IMR-90 (cell line): ENCODE data around the gene RTRAF. TPM values are rescaled to one million over a fixed set of nuclear protein-coding genes. Genes with fewer than 3 reads are reported as not detected.

ENCODE experiments used
- ATAC-seq: fragments of 200-7000 bp; cut with Tn5 transposase; 2 replicates; pipeline ENCODE4 v1.9.1; 2020; ENCODE audit warnings: low read depth, mild to moderate bottlenecking, moderate library complexity
- BruUV-seq: library from RNA; stranded (reverse); fragments of 400-500 nt; replicated peaks from 2 replicates; lab custom pipeline; 2021; lab: Mats Ljungman, UMichigan
- CTCF ChIA-PET: fragments of 300-600 bp; formaldehyde crosslinking; extraction: SDS; loops from one replicate; lab custom pipeline; 2021; ENCODE audit warnings: antibody characterized with exemption; lab: Yijun Ruan, JAX
- POLR2A ChIA-PET: fragments of 300-600 bp; sonication (Branson Sonifier 250); formaldehyde crosslinking; loops from one replicate; lab custom pipeline; 2022; ENCODE audit warnings: antibody characterized with exemption; ENCODE audit not compliant: unreplicated experiment; lab: Charles Lee
- DNase-seq: peaks from one replicate; pipeline ENCODE4 v3.0.0; 2013
- H2AFZ ChIP-seq: replicated peaks from 2 replicates; pipeline ENCODE3; 2013; ENCODE audit warnings: low read length, mild to moderate bottlenecking; ENCODE audit not compliant: poor library complexity
- H2AK5ac ChIP-seq: 2 replicates; pipeline ENCODE4 v1.6.1; 2013; ENCODE audit warnings: low read depth, low read length, inconsistent platforms
- H2AK9ac ChIP-seq: replicated peaks from 2 replicates; pipeline ENCODE3; 2013; ENCODE audit warnings: mild to moderate bottlenecking, low read depth, low read length, moderate library complexity; ENCODE audit not compliant: poor library complexity
- H2BK120ac ChIP-seq: 2 replicates; pipeline ENCODE4 v1.6.1; 2013; ENCODE audit warnings: low read depth, low read length, inconsistent platforms
- H2BK15ac ChIP-seq: 3 replicates; pipeline ENCODE4 v1.6.1; 2013; ENCODE audit warnings: low read depth, low read length, inconsistent platforms
- H2BK20ac ChIP-seq: 2 replicates; pipeline ENCODE4 v1.6.1; 2013; ENCODE audit warnings: low read depth, mild to moderate bottlenecking, inconsistent platforms, low read length, moderate library complexity
- H2BK5ac ChIP-seq: 2 replicates; pipeline ENCODE4 v1.6.1; 2013; ENCODE audit warnings: mild to moderate bottlenecking, low read depth, low read length, inconsistent platforms; ENCODE audit not compliant: poor library complexity, severe bottlenecking
- H3K14ac ChIP-seq: replicated peaks from 2 replicates; pipeline ENCODE4 v1.6.1; 2013; ENCODE audit warnings: low read depth, low read length, inconsistent platforms
- H3K18ac ChIP-seq: 2 replicates; pipeline ENCODE4 v1.6.1; 2013; ENCODE audit warnings: low read depth, low read length, control low read depth
- H3K23ac ChIP-seq: 2 replicates; pipeline ENCODE4 v1.6.1; 2013; ENCODE audit warnings: low read depth, low read length, inconsistent platforms
- H3K27ac ChIP-seq: 2 replicates; pipeline ENCODE4 v1.5.1; 2013; ENCODE audit warnings: mild to moderate bottlenecking, control low read depth, low read length; ENCODE audit not compliant: insufficient read depth
- H3K27me3 ChIP-seq: 2 replicates; pipeline ENCODE4 v1.6.1; 2013; ENCODE audit warnings: low read length; ENCODE audit not compliant: control insufficient read depth, insufficient read depth
- H3K36me3 ChIP-seq: 2 replicates; pipeline ENCODE4 v1.6.1; 2013; ENCODE audit warnings: low read length, mixed read lengths; ENCODE audit not compliant: control insufficient read depth, insufficient read depth
- H3K4ac ChIP-seq: 2 replicates; pipeline ENCODE4 v1.6.1; 2013; ENCODE audit warnings: low read depth, low read length, inconsistent platforms
- H3K4me1 ChIP-seq: 2 replicates; pipeline ENCODE4 v1.6.1; 2013; ENCODE audit warnings: low read length, mixed read lengths; ENCODE audit not compliant: control insufficient read depth, insufficient read depth
- H3K4me2 ChIP-seq: 2 replicates; pipeline ENCODE4 v1.6.1; 2013; ENCODE audit warnings: low read depth, mild to moderate bottlenecking, control low read depth, low read length, moderate library complexity
- H3K4me3 ChIP-seq: 2 replicates; pipeline ENCODE4 v1.5.1; 2013; ENCODE audit warnings: low read depth, mild to moderate bottlenecking, control low read depth, low read length, moderate library complexity; ENCODE audit not compliant: insufficient read depth
- H3K56ac ChIP-seq: 2 replicates; pipeline ENCODE4 v1.6.1; 2013; ENCODE audit warnings: low read length, inconsistent platforms; ENCODE audit not compliant: insufficient read depth; ENCODE audit errors: extremely low read depth
- H3K79me1 ChIP-seq, 2 experiments: 2 replicates each; pipeline ENCODE4 v1.6.1; 2013; ENCODE audit warnings: low read length in 2 of 2, inconsistent platforms in 1 of 2, low read depth in 1 of 2
- H3K9ac ChIP-seq: 2 replicates; pipeline ENCODE4 v1.6.1; 2013; ENCODE audit warnings: low read depth, low read length, control low read depth
- H3K9me1 ChIP-seq: 2 replicates; pipeline ENCODE4 v1.6.1; 2013; ENCODE audit warnings: low read length, inconsistent platforms; ENCODE audit not compliant: insufficient read depth
- H3K9me3 ChIP-seq: 2 replicates; pipeline ENCODE4 v1.6.1; 2013; ENCODE audit warnings: low read length; ENCODE audit not compliant: control insufficient read depth, insufficient read depth
- H4K20me1 ChIP-seq: 2 replicates; pipeline ENCODE4 v1.6.1; 2013; ENCODE audit warnings: low read length, inconsistent platforms; ENCODE audit not compliant: insufficient read depth
- H4K5ac ChIP-seq: 2 replicates; pipeline ENCODE4 v1.6.1; 2013; ENCODE audit warnings: mild to moderate bottlenecking, low read depth, low read length, control low read depth
- H4K8ac ChIP-seq, 2 experiments: 2 replicates each; pipeline ENCODE4 v1.6.1; 2013; ENCODE audit warnings: low read depth in 2 of 2, low read length in 2 of 2, control low read depth in 1 of 2, inconsistent platforms in 1 of 2
- H4K91ac ChIP-seq: 2 replicates; pipeline ENCODE4 v1.6.1; 2013; ENCODE audit warnings: low read depth, low read length, inconsistent platforms; ENCODE audit not compliant: insufficient read depth
- BHLHE40 ChIP-seq: fragments of 150-350 bp; IDR thresholded peaks from 2 replicates; pipeline ENCODE4 v1.6.1; 2016; ENCODE audit warnings: mild to moderate bottlenecking, low read depth, low read length
- CEBPB ChIP-seq: IDR thresholded peaks from 2 replicates; pipeline ENCODE4 v1.6.1; 2012; ENCODE audit warnings: low read depth, low read length, improper control_type of control experiment
- CHD1 ChIP-seq: IDR thresholded peaks from 2 replicates; pipeline ENCODE4 v1.6.1; 2012; ENCODE audit warnings: low read depth, low read length, improper control_type of control experiment
- FOS ChIP-seq: fragments of 150-350 bp; IDR thresholded peaks from 2 replicates; pipeline ENCODE4 v1.6.1; 2016; ENCODE audit warnings: low read depth, low read length
- MAFK ChIP-seq: IDR thresholded peaks from 2 replicates; pipeline ENCODE4 v1.6.1; 2012; ENCODE audit warnings: low read depth, low read length, improper control_type of control experiment
- MXI1 ChIP-seq: IDR thresholded peaks from 2 replicates; pipeline ENCODE4 v1.6.1; 2012; ENCODE audit warnings: low read depth, mild to moderate bottlenecking, low read length, moderate library complexity, borderline replicate concordance
- NFE2L2 ChIP-seq: fragments of 150-350 bp; IDR thresholded peaks from 2 replicates; pipeline ENCODE4 v1.6.1; 2016; ENCODE audit warnings: low read depth, mild to moderate bottlenecking, low read length
- POLR2A ChIP-seq: IDR thresholded peaks from 2 replicates; pipeline ENCODE4 v1.6.1; 2012; ENCODE audit warnings: mild to moderate bottlenecking, low read depth, low read length
- SMC3 ChIP-seq: fragments of 150-350 bp; IDR thresholded peaks from 2 replicates; pipeline ENCODE4 v1.6.1; 2016; ENCODE audit warnings: low read depth, mild to moderate bottlenecking, antibody characterized with exemption, low read length, moderate library complexity
- WGBS, 2 experiments: methylation state at CpG; one replicate each; pipeline versions ENCODE4 v1.1.5 to v1.1.7; 2013; ENCODE audit warnings: missing lambda C conversion rate in 2 of 2; ENCODE audit not compliant: insufficient read length in 1 of 2; ENCODE audit errors: extremely low coverage in 2 of 2; 5-methylcytosine and 5-hydroxymethylcytosine counted together
- dilution Hi-C: fragments of 300-500 bp; cut with HindIII; formaldehyde crosslinking; loops from one replicate; pipeline ENCODE4 v1.14.3; 2018; ENCODE audit warnings: low sequenced_read_pairs; ENCODE audit not compliant: unreplicated experiment
- in situ Hi-C: fragments of 300-500 bp; cut with MboI; formaldehyde crosslinking; loops from 3 replicates; pipeline ENCODE4 v1.14.3; 2019; ENCODE audit warnings: low sequenced_read_pairs, inconsistent platforms, mixed read lengths
- intact Hi-C: fragments of 100-400 bp; cut with micrococcal nuclease; formaldehyde crosslinking; loops from 2 replicates; pipeline ENCODE4 v1.10.0; 2022
- polyA plus RNA-seq, 3 experiments: library from polyadenylated mRNA; depleted of rRNA; stranded (reverse); fragments of >200 nt; gene quantifications; 2 replicates each; pipeline ENCODE4 v1.2.3, GENCODE V29; 2012; ENCODE audit warnings: low replicate concordance in 1 of 3
- total RNA-seq: library from RNA; depleted of rRNA; stranded (reverse); fragments of >200 nt; gene quantifications from 2 replicates; pipeline ENCODE4 v1.2.3, GENCODE V29; 2012
- TF ChIP-seq, protein P1 (sequence below): fragments of 150-350 bp; IDR thresholded peaks from 2 replicates; pipeline ENCODE4 v1.6.1; 2017; ENCODE audit warnings: mild to moderate bottlenecking, antibody characterized with exemption, low read length, low read depth
- TF ChIP-seq, protein P2 (sequence below): conservative IDR thresholded peaks from 2 replicates; pipeline ENCODE4 v1.5.1; 2012; ENCODE audit warnings: mild to moderate bottlenecking, low read depth, low read length, improper control_type of control experiment
- TF ChIP-seq, protein P3 (sequence below): fragments of 150-350 bp; IDR thresholded peaks from 2 replicates; pipeline ENCODE4 v1.6.1; 2016; ENCODE audit warnings: low read depth, mild to moderate bottlenecking, low read length, moderate library complexity, borderline replicate concordance

RTRAF gene
- total and polyA plus RNA-seq, 2 of the 4 experiments (the other 2 are of a cell fraction) = 53.2 to 102 TPM

GRCh38 chr14:51939755-51940301 is 49.5 kb upstream of the RTRAF start:
- BruUV-seq = no TSS peak
- H3K27me3 ChIP-seq = no peaks in the 10 kb centered on the region
- dilution Hi-C loops = no loop called here
- no peaks in the 10 kb centered on the region for H3K4me1 ChIP-seq
- ATAC-seq = no peak
- TF ChIP-seq CHD1 (no peak), BHLHE40 (no peak), FOS (no peak), SMC3 (no peak), MXI1 (no peak), POLR2A (no peak), CEBPB (no peak), NFE2L2 (no peak), MAFK (no peak)
- TF ChIP-seq, protein P1, sequence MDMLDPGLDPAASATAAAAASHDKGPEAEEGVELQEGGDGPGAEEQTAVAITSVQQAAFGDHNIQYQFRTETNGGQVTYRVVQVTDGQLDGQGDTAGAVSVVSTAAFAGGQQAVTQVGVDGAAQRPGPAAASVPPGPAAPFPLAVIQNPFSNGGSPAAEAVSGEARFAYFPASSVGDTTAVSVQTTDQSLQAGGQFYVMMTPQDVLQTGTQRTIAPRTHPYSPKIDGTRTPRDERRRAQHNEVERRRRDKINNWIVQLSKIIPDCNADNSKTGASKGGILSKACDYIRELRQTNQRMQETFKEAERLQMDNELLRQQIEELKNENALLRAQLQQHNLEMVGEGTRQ = no peak
- TF ChIP-seq, protein P2, sequence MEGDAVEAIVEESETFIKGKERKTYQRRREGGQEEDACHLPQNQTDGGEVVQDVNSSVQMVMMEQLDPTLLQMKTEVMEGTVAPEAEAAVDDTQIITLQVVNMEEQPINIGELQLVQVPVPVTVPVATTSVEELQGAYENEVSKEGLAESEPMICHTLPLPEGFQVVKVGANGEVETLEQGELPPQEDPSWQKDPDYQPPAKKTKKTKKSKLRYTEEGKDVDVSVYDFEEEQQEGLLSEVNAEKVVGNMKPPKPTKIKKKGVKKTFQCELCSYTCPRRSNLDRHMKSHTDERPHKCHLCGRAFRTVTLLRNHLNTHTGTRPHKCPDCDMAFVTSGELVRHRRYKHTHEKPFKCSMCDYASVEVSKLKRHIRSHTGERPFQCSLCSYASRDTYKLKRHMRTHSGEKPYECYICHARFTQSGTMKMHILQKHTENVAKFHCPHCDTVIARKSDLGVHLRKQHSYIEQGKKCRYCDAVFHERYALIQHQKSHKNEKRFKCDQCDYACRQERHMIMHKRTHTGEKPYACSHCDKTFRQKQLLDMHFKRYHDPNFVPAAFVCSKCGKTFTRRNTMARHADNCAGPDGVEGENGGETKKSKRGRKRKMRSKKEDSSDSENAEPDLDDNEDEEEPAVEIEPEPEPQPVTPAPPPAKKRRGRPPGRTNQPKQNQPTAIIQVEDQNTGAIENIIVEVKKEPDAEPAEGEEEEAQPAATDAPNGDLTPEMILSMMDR = no peak
- TF ChIP-seq, protein P3, sequence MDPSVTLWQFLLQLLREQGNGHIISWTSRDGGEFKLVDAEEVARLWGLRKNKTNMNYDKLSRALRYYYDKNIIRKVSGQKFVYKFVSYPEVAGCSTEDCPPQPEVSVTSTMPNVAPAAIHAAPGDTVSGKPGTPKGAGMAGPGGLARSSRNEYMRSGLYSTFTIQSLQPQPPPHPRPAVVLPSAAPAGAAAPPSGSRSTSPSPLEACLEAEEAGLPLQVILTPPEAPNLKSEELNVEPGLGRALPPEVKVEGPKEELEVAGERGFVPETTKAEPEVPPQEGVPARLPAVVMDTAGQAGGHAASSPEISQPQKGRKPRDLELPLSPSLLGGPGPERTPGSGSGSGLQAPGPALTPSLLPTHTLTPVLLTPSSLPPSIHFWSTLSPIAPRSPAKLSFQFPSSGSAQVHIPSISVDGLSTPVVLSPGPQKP = no peak
- H3K23ac ChIP-seq = no peak overlapping the region
- no peak overlapping the region for H2BK5ac ChIP-seq
- H4K8ac ChIP-seq = no peak overlapping the region
- H3K4ac ChIP-seq = no peak overlapping the region
- ChIA-PET POLR2A (no interaction called here), CTCF (no interaction called here)
- intact Hi-C loops = no loop called here
- no peak overlapping the region for H4K5ac ChIP-seq
- 56% methylated on average over 4 of the region's 10 CpGs; no CpG with 5 or more reads in 1 of the 2 experiments for WGBS, 2 experiments
- no peak overlapping the region for H2BK15ac ChIP-seq
- H2AK5ac ChIP-seq = no peak overlapping the region
- H3K18ac ChIP-seq = no peak overlapping the region
- no peak overlapping the region for H3K4me3 ChIP-seq
- no peaks in the 10 kb centered on the region for H3K9me3 ChIP-seq
- H3K9me1 ChIP-seq = no peaks in the 10 kb centered on the region; the same call in 1 of the 2 replicates
- no peak overlapping the region for H2AK9ac ChIP-seq
- H4K91ac ChIP-seq = no peak overlapping the region
- in situ Hi-C loops = no loop called here
- DNase-seq = peak; percentile 48
- H3K4me2 ChIP-seq = no peak overlapping the region
- 0 out of 4 replicates have a peak, but pooled peaks cover 2 to 3% of the 10 kb centered on the region in 2 experiments for H3K79me1 ChIP-seq
- no peak overlapping the region for H3K56ac ChIP-seq
- H3K36me3 ChIP-seq = no peaks in the 10 kb centered on the region
- no peak overlapping the region for H2BK120ac ChIP-seq
- no peaks in the 10 kb centered on the region for H4K20me1 ChIP-seq
- no peak overlapping the region for H3K27ac ChIP-seq
- no peak overlapping the region for H2AFZ ChIP-seq
- no peak overlapping the region for H2BK20ac ChIP-seq
- H3K9ac ChIP-seq = no peak overlapping the region
- H3K14ac ChIP-seq = no peak overlapping the region
